ENCODE measurements around the gene MME. TPM values are rescaled to one million over a fixed set of nuclear protein-coding genes. Genes with fewer than 3 reads are reported as not detected.

MME gene
- total and polyA plus RNA-seq, 10 of the 15 experiments (the other 5 are each of a cell fraction or from before 2014, with no cell fraction given) = under 0.01 to 0.23 (median 0.09) TPM; not detected in 3

DNA sequence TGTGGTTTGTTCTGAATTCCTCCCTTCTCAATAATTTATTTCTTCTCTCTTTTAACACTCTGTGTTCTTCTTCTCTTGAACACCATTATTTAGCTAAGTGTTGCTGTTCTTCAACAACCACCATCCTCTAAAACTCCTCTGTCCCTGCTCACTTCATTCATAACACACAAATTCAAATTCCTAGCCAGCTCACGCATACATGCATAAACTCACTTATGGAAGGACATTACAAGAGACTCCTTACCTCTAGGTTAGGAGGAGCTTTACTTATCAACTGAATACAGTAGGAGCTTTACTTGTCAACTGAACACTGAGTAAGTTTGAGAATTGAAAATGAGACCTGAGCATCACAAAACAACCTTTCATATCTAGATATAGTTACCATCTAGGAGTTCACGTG, 23.6 kb downstream of the MME start:
- CTCF ChIA-PET = interaction anchor here (0.8 to 1.5 kb wide), 2 partner anchors 9 to 10 kb away, joined by 3 read pairs; no protein-coding TSS in a partner anchor
- intact Hi-C loops (cut with micrococcal nuclease; ENCODE audit: unreplicated experiment) (no loop called here), in situ Hi-C loops (cut with MboI) (no loop called here)
- H2AFZ ChIP-seq (ENCODE audit: control insufficient read depth, low read depth, low read length) = no peak overlapping the region
- SMC1A ChIA-PET (ENCODE audit: uncharacterized antibody, unreplicated experiment) = interaction anchor here (1.6 kb wide), 1 partner anchor 217 kb away, joined by 3 read pairs; no protein-coding TSS in a partner anchor
- BruUV-seq (replicated peaks) = no TSS peak
- RAD21 ChIA-PET (ENCODE audit: unreplicated experiment) = no interaction called here
- H3K4me1 ChIP-seq (ENCODE audit: control insufficient read depth, insufficient read depth, low read length) = no peaks in the 10 kb centered on the region
- no peak overlapping the region for H3K27ac ChIP-seq (ENCODE audit: control insufficient read depth, insufficient read depth)
- TF ChIP-seq FOXK2 (IDR thresholded peaks at IDR 0.05) = no peak
- no peak for TF ChIP-seq TCF7 (IDR thresholded peaks at IDR 0.05; ENCODE audit: borderline replicate concordance)
- no peak for TF ChIP-seq NBN (IDR thresholded peaks at IDR 0.05)
- TF ChIP-seq POLR2A (IDR thresholded peaks at IDR 0.05; ENCODE audit: low read depth, low read length) = no peak
- no peak for TF ChIP-seq MEF2A (IDR thresholded peaks at IDR 0.05; ENCODE audit: insufficient read depth, low read depth, low read length)
- no peak overlapping the region for H3K9ac ChIP-seq (ENCODE audit: control insufficient read depth, insufficient read depth, low read length)
- no peak overlapping the region for H3K4me3 ChIP-seq
- ATAC-seq (no peak), DNase-seq (ENCODE audit: low read depth, low spot score) (no peak), FAIRE-seq (no peak)
- H3K9me3 ChIP-seq (replicated peaks; ENCODE audit: control insufficient read depth, insufficient read depth, low read length) = no peaks in the 10 kb centered on the region
- no peaks in the 10 kb centered on the region for H4K20me1 ChIP-seq (ENCODE audit: control insufficient read depth, insufficient read depth)
- no peak overlapping the region for H3K4me2 ChIP-seq (ENCODE audit: control insufficient read depth, insufficient read depth)
- POLR2A ChIA-PET = no interaction called here
- WGBS (ENCODE audit: insufficient coverage, insufficient replicate concordance, low lambda C conversion rate, missing lambda C conversion rate) = 24% methylated on average over 2 of the region's 2 CpGs
- no peaks in the 10 kb centered on the region for H3K27me3 ChIP-seq (replicated peaks in 1 of 2; ENCODE audit: control insufficient read depth in 2 of 2, insufficient read depth in 2 of 2, low read length in 1 of 2)
- no peaks in the 10 kb centered on the region for H3K79me2 ChIP-seq (ENCODE audit: control insufficient read depth, insufficient read depth, low read length)
- no peaks in the 10 kb centered on the region for H3K36me3 ChIP-seq (ENCODE audit: control insufficient read depth in 2 of 2, insufficient read depth in 2 of 2, low read length in 1 of 2)

DNA sequence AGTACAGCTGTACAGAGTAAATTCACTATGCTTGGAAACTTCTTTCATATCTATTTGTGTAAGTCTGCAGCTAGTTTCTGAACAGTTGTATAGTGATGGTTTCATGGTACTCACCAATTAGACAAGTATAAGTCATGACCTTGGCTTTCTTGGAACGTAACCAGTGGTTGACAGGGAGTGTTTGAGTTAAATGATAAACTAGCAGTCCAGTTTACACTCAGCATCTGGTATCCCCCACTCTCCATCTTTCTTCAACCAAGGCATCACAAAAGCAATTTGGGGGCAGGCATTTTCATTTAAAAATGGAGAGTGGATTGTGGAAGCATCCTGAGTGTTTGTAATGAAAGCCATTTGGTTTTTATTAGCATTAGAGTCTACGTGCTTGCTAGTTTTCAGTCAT, 26.0 kb downstream of the MME start:
- Histone ChIP-seq H3K4me1 (ENCODE audit: control insufficient read depth, insufficient read depth, low read length) (no peaks in the 10 kb centered on the region), H3K27me3 (replicated peaks in 1 of 2; ENCODE audit: control insufficient read depth in 2 of 2, insufficient read depth in 2 of 2, low read length in 1 of 2) (no peaks in the 10 kb centered on the region), H4K20me1 (ENCODE audit: control insufficient read depth, insufficient read depth) (no peaks in the 10 kb centered on the region), H3K9me3 (replicated peaks; ENCODE audit: control insufficient read depth, insufficient read depth, low read length) (no peaks in the 10 kb centered on the region), H3K36me3 (ENCODE audit: control insufficient read depth in 2 of 2, insufficient read depth in 2 of 2, low read length in 1 of 2) (no peaks in the 10 kb centered on the region), H3K79me2 (ENCODE audit: control insufficient read depth, insufficient read depth, low read length) (no peaks in the 10 kb centered on the region), H3K4me2 (ENCODE audit: control insufficient read depth, insufficient read depth) (no peak overlapping the region), H3K27ac (ENCODE audit: control insufficient read depth, insufficient read depth) (no peak overlapping the region), H3K9ac (ENCODE audit: control insufficient read depth, insufficient read depth, low read length) (no peak overlapping the region), H3K4me3 (no peak overlapping the region), H2AFZ (ENCODE audit: control insufficient read depth, low read depth, low read length) (no peak overlapping the region)
- ChIA-PET SMC1A (ENCODE audit: uncharacterized antibody, unreplicated experiment) (no interaction called here), CTCF (no interaction called here), POLR2A (interaction anchor here (0.6 kb wide), 1 partner anchor 421 kb away, joined by 7 read pairs; no protein-coding TSS in a partner anchor), RAD21 (ENCODE audit: unreplicated experiment) (no interaction called here)
- intact Hi-C loops (cut with micrococcal nuclease; ENCODE audit: unreplicated experiment) (no loop called here), in situ Hi-C loops (cut with MboI) (no loop called here)
- ATAC-seq (no peak), FAIRE-seq (no peak), DNase-seq (ENCODE audit: low read depth, low spot score) (no peak)
- WGBS (ENCODE audit: insufficient coverage, insufficient replicate concordance, low lambda C conversion rate, missing lambda C conversion rate) = 3% methylated on average over 2 of the region's 2 CpGs
- no peak for TF ChIP-seq EED (IDR thresholded peaks at IDR 0.05; ENCODE audit: low read depth)
- BruUV-seq (replicated peaks) = no TSS peak

Data from GM12878 (cell line).